WTC11 (cell line): ENCODE data around the gene PIGS. TPM values are rescaled to one million over a fixed set of nuclear protein-coding genes. Genes with fewer than 3 reads are reported as not detected.

Experiments
- ATAC-seq: fragments of 200-7000 bp; cut with Tn5 transposase; 2 replicates; pipeline ENCODE4 v1.10.0; 2021; ENCODE audit warnings: mild to moderate bottlenecking, moderate library complexity
- CTCF ChIA-PET: fragments of 300-600 bp; sonication (Branson Sonifier 250); formaldehyde crosslinking; loops from one replicate; lab custom pipeline; 2021; ENCODE audit warnings: antibody characterized with exemption; lab: Charles Lee
- POLR2A ChIA-PET: fragments of 350-600 bp; sonication (Branson Sonifier 250); formaldehyde crosslinking; loops from one replicate; lab custom pipeline; 2021; ENCODE audit warnings: antibody characterized with exemption; lab: Charles Lee
- DNase-seq: peaks from one replicate; pipeline ENCODE4 v3.0.0; 2021; ENCODE audit warnings: low spot score
- H3K27ac Mint-ChIP-seq: 2 replicates; pipeline ENCODE4 v1.8.0; 2021; ENCODE audit warnings: mixed read lengths
- H3K27me3 Mint-ChIP-seq: 2 replicates; pipeline ENCODE4 v1.8.0; 2021; ENCODE audit warnings: low read depth, mild to moderate bottlenecking, moderate library complexity, mixed read lengths
- H3K36me3 Mint-ChIP-seq: 2 replicates; pipeline ENCODE4 v1.8.0; 2021; ENCODE audit warnings: mixed read lengths
- H3K4me1 Mint-ChIP-seq: 2 replicates; pipeline ENCODE4 v1.8.0; 2022; ENCODE audit warnings: mixed read lengths
- H3K4me3 Mint-ChIP-seq: 2 replicates; pipeline ENCODE4 v1.8.0; 2021; ENCODE audit warnings: mild to moderate bottlenecking, moderate library complexity, mixed read lengths
- H3K9me3 Mint-ChIP-seq: 2 replicates; pipeline ENCODE4 v1.8.0; 2021; ENCODE audit warnings: mixed read lengths
- ATF2 ChIP-seq: sonication (generic); formaldehyde crosslinking; IDR thresholded peaks from 2 replicates; pipeline ENCODE4 v1.8.1; 2022; ENCODE audit warnings: low read depth, missing genetic modification reagents, borderline replicate concordance
- CREB1 ChIP-seq: sonication (generic); formaldehyde crosslinking; IDR thresholded peaks from 2 replicates; pipeline ENCODE4 v1.8.0; 2023; ENCODE audit warnings: mild to moderate bottlenecking, missing genetic modification reagents
- E2F4 ChIP-seq: sonication (generic); formaldehyde crosslinking; IDR thresholded peaks from 2 replicates; pipeline ENCODE4 v1.8.1; 2022; ENCODE audit warnings: low read depth, mild to moderate bottlenecking, moderate library complexity, missing genetic modification reagents, borderline replicate concordance
- FOXP1 ChIP-seq: sonication (generic); formaldehyde crosslinking; IDR thresholded peaks from 2 replicates; pipeline ENCODE4 v1.8.0; 2022; ENCODE audit warnings: missing genetic modification reagents, mild to moderate bottlenecking, moderate library complexity, borderline replicate concordance
- NFATC4 ChIP-seq: fragments of 250-450 bp; sonication (Bioruptor Pico); IDR thresholded peaks from 2 replicates; pipeline ENCODE4 v1.9.0; 2021; ENCODE audit warnings: mild to moderate bottlenecking
- NFE2L1 ChIP-seq: sonication (generic); formaldehyde crosslinking; IDR thresholded peaks from 2 replicates; pipeline ENCODE4 v1.8.1; 2023; ENCODE audit warnings: missing genetic modification reagents
- PRRX2 ChIP-seq: fragments of 250-450 bp; sonication (Bioruptor Pico); IDR thresholded peaks from 2 replicates; pipeline ENCODE4 v1.8.0; 2021; ENCODE audit warnings: mild to moderate bottlenecking
- SMAD4 ChIP-seq: sonication (generic); formaldehyde crosslinking; IDR thresholded peaks from 2 replicates; pipeline ENCODE4 v1.8.0; 2022; ENCODE audit warnings: mild to moderate bottlenecking, missing genetic modification reagents
- SOX15 ChIP-seq: fragments of 250-450 bp; sonication (Bioruptor Pico); IDR thresholded peaks from 2 replicates; pipeline ENCODE4 v1.9.0; 2021; ENCODE audit warnings: mild to moderate bottlenecking
- TEAD4 ChIP-seq: sonication (generic); formaldehyde crosslinking; IDR thresholded peaks from 2 replicates; pipeline ENCODE4 v1.8.0; 2022; ENCODE audit warnings: mild to moderate bottlenecking, missing genetic modification reagents
- ZNF138 ChIP-seq: sonication (generic); formaldehyde crosslinking; conservative IDR thresholded peaks from 2 replicates; pipeline ENCODE4 v1.8.1; 2022; ENCODE audit warnings: mild to moderate bottlenecking, moderate library complexity, missing genetic modification reagents
- ZNF219 ChIP-seq: sonication (generic); formaldehyde crosslinking; IDR thresholded peaks from 2 replicates; pipeline ENCODE4 v1.8.0; 2023; ENCODE audit warnings: missing genetic modification reagents, mild to moderate bottlenecking, borderline replicate concordance
- ZNF263 ChIP-seq: sonication (generic); formaldehyde crosslinking; IDR thresholded peaks from 2 replicates; pipeline ENCODE4 v1.8.1; 2022; ENCODE audit warnings: low read depth, mild to moderate bottlenecking, moderate library complexity, missing genetic modification reagents
- ZNF671 ChIP-seq: fragments of 250-450 bp; sonication (Bioruptor Pico); IDR thresholded peaks from 2 replicates; pipeline ENCODE4 v1.8.0; 2021; ENCODE audit warnings: mild to moderate bottlenecking
- total RNA-seq: library from RNA; stranded (reverse); gene quantifications from 3 replicates; pipeline ENCODE4 v1.2.3, GENCODE V29; 2021
- TF ChIP-seq, protein P1 (sequence below): fragments of 250-450 bp; sonication (Bioruptor Pico); IDR thresholded peaks from 2 replicates; pipeline ENCODE4 v1.8.0; 2021; ENCODE audit warnings: mild to moderate bottlenecking
- TF ChIP-seq, protein P2 (sequence below): sonication (generic); formaldehyde crosslinking; IDR thresholded peaks from 2 replicates; pipeline ENCODE4 v1.8.1; 2023; ENCODE audit warnings: mild to moderate bottlenecking, missing genetic modification reagents, borderline replicate concordance
- TF ChIP-seq, protein P3 (sequence below): sonication (generic); formaldehyde crosslinking; conservative IDR thresholded peaks from 2 replicates; pipeline ENCODE4 v1.8.1; 2022; ENCODE audit warnings: mild to moderate bottlenecking, missing genetic modification reagents
- TF ChIP-seq, protein P4 (sequence below): sonication (generic); formaldehyde crosslinking; IDR thresholded peaks from 2 replicates; pipeline ENCODE4 v1.8.1; 2023; ENCODE audit warnings: mild to moderate bottlenecking, missing genetic modification reagents
- TF ChIP-seq, protein P5 (sequence below): sonication (generic); formaldehyde crosslinking; IDR thresholded peaks from 2 replicates; pipeline ENCODE4 v1.8.0; 2022; ENCODE audit warnings: mild to moderate bottlenecking, missing genetic modification reagents
- TF ChIP-seq, protein P6 (sequence below): sonication (generic); formaldehyde crosslinking; IDR thresholded peaks from 2 replicates; pipeline ENCODE4 v1.8.0; 2022; ENCODE audit warnings: missing genetic modification reagents

The PIGS gene
- total RNA-seq, 1 experiment from 2014 or later, result 50.6 TPM

DNA sequence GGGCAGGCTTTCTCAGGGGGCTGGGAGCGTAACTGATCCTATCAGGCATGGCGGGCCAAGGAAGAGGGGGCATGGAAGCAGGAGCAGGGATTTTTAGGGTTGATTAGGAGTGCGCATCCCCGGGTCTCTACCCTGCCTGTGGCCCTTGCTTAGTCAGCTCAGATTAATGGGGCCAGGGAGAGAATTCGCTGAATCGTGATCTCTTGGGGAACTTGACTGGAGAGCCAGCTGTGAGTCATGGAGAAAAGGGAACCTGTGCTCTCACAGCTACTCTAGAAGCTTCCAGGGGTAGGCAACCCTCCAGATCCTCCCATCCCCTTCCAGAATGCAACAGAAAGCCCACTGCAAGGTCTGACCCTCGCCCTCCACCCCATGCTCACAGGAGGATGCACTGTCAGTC, 61.5 kb downstream of the PIGS start:
- no peak for DNase-seq
- ChIA-PET CTCF (no interaction called here), POLR2A (no interaction called here)
- Mint-ChIP-seq H3K9me3 (no peaks in the 10 kb centered on the region), H3K27me3 (peaks cover 7% of the 10 kb centered on the region), H3K27ac (no peak overlapping the region), H3K4me1 (peaks cover 10% of the 10 kb centered on the region), H3K36me3 (no peaks in the 10 kb centered on the region), H3K4me3 (no peak overlapping the region)
- TF ChIP-seq ZNF138 (CRISPR knock-in tag), result no peak
- no peak for TF ChIP-seq SOX15 (CRISPR knock-in tag)
- no peak for TF ChIP-seq SMAD4 (CRISPR knock-in tag)
- no peak for TF ChIP-seq ATF2 (CRISPR knock-in tag)
- no peak for TF ChIP-seq NFE2L1 (CRISPR knock-in tag)
- ATAC-seq, result no peak

DNA sequence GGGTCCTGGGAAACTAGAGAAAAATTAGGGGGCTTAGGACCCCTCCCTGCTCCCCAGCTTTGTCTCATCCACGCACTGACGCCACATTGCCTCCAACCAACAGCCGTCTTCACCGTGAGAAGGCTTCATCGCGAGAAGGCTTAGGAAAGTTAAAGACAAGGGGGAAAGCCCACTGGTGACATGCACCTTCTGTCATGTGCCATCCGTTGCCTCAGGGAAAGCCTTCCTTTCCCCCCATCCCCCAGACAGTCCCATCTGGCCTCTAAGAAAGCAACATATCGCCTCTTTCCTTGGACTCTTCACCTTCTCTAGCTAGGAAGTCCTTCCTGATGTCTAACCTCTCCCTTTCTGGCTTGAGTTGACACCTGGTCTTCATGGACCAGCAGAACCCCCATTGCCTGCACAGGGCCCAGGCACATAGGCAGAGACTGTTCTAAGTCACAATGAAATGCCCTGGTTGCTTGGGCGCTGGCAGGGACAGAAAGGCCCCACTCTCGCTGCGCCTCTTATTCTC, 63.1 kb downstream of the PIGS start:
- no peaks in the 10 kb centered on the region for H3K36me3 Mint-ChIP-seq
- CTCF ChIA-PET, result interaction anchor here (0.6 to 1.6 kb wide), 4 partner anchors 13 to 39 kb away, joined by 4 to 6 read pairs (median 4); no protein-coding TSS in a partner anchor
- H3K4me1 Mint-ChIP-seq, result peaks cover 10% of the 10 kb centered on the region
- H3K27me3 Mint-ChIP-seq, result peaks cover 7% of the 10 kb centered on the region
- ATAC-seq (no peak), DNase-seq (no peak)
- POLR2A ChIA-PET, result interaction anchor here (0.8 kb wide), 1 partner anchor 9 kb away, joined by 3 read pairs; no protein-coding TSS in a partner anchor
- H3K9me3 Mint-ChIP-seq, result no peaks in the 10 kb centered on the region
- H3K27ac Mint-ChIP-seq, result no peak overlapping the region
- no peak overlapping the region; the same call in 1 of the 2 replicates for H3K4me3 Mint-ChIP-seq
- TF ChIP-seq ZNF671 (CRISPR knock-in tag) (no peak), TEAD4 (CRISPR knock-in tag) (no peak), E2F4 (CRISPR knock-in tag) (no peak), SMAD4 (CRISPR knock-in tag) (no peak), CREB1 (CRISPR knock-in tag) (no peak), ZNF219 (CRISPR knock-in tag) (no peak), NFATC4 (CRISPR knock-in tag) (no peak), ZNF263 (no peak), FOXP1 (no peak), PRRX2 (no peak)
- TF ChIP-seq, protein P1, sequence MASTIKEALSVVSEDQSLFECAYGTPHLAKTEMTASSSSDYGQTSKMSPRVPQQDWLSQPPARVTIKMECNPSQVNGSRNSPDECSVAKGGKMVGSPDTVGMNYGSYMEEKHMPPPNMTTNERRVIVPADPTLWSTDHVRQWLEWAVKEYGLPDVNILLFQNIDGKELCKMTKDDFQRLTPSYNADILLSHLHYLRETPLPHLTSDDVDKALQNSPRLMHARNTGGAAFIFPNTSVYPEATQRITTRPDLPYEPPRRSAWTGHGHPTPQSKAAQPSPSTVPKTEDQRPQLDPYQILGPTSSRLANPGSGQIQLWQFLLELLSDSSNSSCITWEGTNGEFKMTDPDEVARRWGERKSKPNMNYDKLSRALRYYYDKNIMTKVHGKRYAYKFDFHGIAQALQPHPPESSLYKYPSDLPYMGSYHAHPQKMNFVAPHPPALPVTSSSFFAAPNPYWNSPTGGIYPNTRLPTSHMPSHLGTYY (CRISPR knock-in tag), result no peak
- TF ChIP-seq, protein P2, sequence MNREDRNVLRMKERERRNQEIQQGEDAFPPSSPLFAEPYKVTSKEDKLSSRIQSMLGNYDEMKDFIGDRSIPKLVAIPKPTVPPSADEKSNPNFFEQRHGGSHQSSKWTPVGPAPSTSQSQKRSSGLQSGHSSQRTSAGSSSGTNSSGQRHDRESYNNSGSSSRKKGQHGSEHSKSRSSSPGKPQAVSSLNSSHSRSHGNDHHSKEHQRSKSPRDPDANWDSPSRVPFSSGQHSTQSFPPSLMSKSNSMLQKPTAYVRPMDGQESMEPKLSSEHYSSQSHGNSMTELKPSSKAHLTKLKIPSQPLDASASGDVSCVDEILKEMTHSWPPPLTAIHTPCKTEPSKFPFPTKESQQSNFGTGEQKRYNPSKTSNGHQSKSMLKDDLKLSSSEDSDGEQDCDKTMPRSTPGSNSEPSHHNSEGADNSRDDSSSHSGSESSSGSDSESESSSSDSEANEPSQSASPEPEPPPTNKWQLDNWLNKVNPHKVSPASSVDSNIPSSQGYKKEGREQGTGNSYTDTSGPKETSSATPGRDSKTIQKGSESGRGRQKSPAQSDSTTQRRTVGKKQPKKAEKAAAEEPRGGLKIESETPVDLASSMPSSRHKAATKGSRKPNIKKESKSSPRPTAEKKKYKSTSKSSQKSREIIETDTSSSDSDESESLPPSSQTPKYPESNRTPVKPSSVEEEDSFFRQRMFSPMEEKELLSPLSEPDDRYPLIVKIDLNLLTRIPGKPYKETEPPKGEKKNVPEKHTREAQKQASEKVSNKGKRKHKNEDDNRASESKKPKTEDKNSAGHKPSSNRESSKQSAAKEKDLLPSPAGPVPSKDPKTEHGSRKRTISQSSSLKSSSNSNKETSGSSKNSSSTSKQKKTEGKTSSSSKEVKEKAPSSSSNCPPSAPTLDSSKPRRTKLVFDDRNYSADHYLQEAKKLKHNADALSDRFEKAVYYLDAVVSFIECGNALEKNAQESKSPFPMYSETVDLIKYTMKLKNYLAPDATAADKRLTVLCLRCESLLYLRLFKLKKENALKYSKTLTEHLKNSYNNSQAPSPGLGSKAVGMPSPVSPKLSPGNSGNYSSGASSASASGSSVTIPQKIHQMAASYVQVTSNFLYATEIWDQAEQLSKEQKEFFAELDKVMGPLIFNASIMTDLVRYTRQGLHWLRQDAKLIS (CRISPR knock-in tag), result no peak
- TF ChIP-seq, protein P3, sequence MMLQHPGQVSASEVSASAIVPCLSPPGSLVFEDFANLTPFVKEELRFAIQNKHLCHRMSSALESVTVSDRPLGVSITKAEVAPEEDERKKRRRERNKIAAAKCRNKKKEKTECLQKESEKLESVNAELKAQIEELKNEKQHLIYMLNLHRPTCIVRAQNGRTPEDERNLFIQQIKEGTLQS (CRISPR knock-in tag), result no peak
- TF ChIP-seq, protein P4, sequence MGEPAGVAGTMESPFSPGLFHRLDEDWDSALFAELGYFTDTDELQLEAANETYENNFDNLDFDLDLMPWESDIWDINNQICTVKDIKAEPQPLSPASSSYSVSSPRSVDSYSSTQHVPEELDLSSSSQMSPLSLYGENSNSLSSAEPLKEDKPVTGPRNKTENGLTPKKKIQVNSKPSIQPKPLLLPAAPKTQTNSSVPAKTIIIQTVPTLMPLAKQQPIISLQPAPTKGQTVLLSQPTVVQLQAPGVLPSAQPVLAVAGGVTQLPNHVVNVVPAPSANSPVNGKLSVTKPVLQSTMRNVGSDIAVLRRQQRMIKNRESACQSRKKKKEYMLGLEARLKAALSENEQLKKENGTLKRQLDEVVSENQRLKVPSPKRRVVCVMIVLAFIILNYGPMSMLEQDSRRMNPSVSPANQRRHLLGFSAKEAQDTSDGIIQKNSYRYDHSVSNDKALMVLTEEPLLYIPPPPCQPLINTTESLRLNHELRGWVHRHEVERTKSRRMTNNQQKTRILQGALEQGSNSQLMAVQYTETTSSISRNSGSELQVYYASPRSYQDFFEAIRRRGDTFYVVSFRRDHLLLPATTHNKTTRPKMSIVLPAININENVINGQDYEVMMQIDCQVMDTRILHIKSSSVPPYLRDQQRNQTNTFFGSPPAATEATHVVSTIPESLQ, result no peak
- TF ChIP-seq, protein P5, sequence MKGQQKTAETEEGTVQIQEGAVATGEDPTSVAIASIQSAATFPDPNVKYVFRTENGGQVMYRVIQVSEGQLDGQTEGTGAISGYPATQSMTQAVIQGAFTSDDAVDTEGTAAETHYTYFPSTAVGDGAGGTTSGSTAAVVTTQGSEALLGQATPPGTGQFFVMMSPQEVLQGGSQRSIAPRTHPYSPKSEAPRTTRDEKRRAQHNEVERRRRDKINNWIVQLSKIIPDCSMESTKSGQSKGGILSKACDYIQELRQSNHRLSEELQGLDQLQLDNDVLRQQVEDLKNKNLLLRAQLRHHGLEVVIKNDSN (CRISPR knock-in tag), result no peak
- TF ChIP-seq, protein P6, sequence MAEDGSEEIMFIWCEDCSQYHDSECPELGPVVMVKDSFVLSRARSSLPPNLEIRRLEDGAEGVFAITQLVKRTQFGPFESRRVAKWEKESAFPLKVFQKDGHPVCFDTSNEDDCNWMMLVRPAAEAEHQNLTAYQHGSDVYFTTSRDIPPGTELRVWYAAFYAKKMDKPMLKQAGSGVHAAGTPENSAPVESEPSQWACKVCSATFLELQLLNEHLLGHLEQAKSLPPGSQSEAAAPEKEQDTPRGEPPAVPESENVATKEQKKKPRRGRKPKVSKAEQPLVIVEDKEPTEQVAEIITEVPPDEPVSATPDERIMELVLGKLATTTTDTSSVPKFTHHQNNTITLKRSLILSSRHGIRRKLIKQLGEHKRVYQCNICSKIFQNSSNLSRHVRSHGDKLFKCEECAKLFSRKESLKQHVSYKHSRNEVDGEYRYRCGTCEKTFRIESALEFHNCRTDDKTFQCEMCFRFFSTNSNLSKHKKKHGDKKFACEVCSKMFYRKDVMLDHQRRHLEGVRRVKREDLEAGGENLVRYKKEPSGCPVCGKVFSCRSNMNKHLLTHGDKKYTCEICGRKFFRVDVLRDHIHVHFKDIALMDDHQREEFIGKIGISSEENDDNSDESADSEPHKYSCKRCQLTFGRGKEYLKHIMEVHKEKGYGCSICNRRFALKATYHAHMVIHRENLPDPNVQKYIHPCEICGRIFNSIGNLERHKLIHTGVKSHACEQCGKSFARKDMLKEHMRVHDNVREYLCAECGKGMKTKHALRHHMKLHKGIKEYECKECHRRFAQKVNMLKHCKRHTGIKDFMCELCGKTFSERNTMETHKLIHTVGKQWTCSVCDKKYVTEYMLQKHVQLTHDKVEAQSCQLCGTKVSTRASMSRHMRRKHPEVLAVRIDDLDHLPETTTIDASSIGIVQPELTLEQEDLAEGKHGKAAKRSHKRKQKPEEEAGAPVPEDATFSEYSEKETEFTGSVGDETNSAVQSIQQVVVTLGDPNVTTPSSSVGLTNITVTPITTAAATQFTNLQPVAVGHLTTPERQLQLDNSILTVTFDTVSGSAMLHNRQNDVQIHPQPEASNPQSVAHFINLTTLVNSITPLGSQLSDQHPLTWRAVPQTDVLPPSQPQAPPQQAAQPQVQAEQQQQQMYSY (CRISPR knock-in tag), result no peak
